RWPE1 (cell line): ENCODE measurements around the gene MPP4.

ENCODE experiments used
- CTCF ChIA-PET: fragments of 350-600 bp; sonication (Branson Sonifier 250); formaldehyde crosslinking; extraction: SDS; loops from one replicate; lab custom pipeline; 2021; lab: Yijun Ruan, JAX
- POLR2A ChIA-PET: fragments of 400-600 bp; formaldehyde crosslinking; extraction: SDS; loops from one replicate; lab custom pipeline; 2020; ENCODE audit warnings: antibody characterized with exemption; ENCODE audit not compliant: low non-redundant PET; lab: Yijun Ruan, JAX
- DNase-seq: peaks from one replicate; pipeline ENCODE4 v3.0.0; 2012; ENCODE audit warnings: low spot score
- H3K27ac ChIP-seq: fragments of 450-650 bp; 2 replicates; pipeline ENCODE4 v1.5.1; 2017
- CTCF ChIP-seq: fragments of 450-650 bp; conservative IDR thresholded peaks from 2 replicates; pipeline ENCODE4 v1.5.1; 2017; ENCODE audit warnings: low read depth, mild to moderate bottlenecking

Gene MPP4

GRCh38 chr2:201715459-201715858 lies 17.0 kb upstream of the MPP4 start:
- no peak overlapping the region for H3K27ac ChIP-seq
- ChIA-PET CTCF (no interaction called here), POLR2A (no interaction called here)
- TF ChIP-seq CTCF: no peak
- no peak for DNase-seq

- ChIA-PET POLR2A (no interaction called here), CTCF (no interaction called here)
- DNase-seq: no peak
- no peak overlapping the region for H3K27ac ChIP-seq
- TF ChIP-seq CTCF: no peak
Observed at GRCh38 chr2:201712726-201713125, 14.3 kb upstream of the MPP4 start.

GRCh38 chr2:201709747-201710146 lies 11.3 kb upstream of the MPP4 start:
- no peak for DNase-seq
- no peak for TF ChIP-seq CTCF
- no peak overlapping the region for H3K27ac ChIP-seq
- ChIA-PET CTCF (no interaction called here), POLR2A (no interaction called here)

- DNase-seq: no peak
- ChIA-PET POLR2A (no interaction called here), CTCF (no interaction called here)
- no peak overlapping the region for H3K27ac ChIP-seq
- TF ChIP-seq CTCF: no peak
Observed at GRCh38 chr2:201709049-201709448, 10.6 kb upstream of the MPP4 start.

GRCh38 chr2:201707753-201708152 lies 9.3 kb upstream of the MPP4 start:
- ChIA-PET CTCF (no interaction called here), POLR2A (no interaction called here)
- TF ChIP-seq CTCF: no peak
- H3K27ac ChIP-seq: no peak overlapping the region
- no peak for DNase-seq

GRCh38 chr2:201707142-201707541 lies 8.7 kb upstream of the MPP4 start:
- no peak for TF ChIP-seq CTCF
- no peak for DNase-seq
- CTCF ChIA-PET: no interaction called here
- H3K27ac ChIP-seq: no peak overlapping the region
- POLR2A ChIA-PET: no interaction called here

GRCh38 chr2:201704536-201704935 lies 6.1 kb upstream of the MPP4 start:
- DNase-seq: no peak
- no peak for TF ChIP-seq CTCF
- CTCF ChIA-PET: no interaction called here
- H3K27ac ChIP-seq: no peak overlapping the region
- POLR2A ChIA-PET: no interaction called here
